ENCODE results near the gene KCND2.

Gene KCND2

DNA sequence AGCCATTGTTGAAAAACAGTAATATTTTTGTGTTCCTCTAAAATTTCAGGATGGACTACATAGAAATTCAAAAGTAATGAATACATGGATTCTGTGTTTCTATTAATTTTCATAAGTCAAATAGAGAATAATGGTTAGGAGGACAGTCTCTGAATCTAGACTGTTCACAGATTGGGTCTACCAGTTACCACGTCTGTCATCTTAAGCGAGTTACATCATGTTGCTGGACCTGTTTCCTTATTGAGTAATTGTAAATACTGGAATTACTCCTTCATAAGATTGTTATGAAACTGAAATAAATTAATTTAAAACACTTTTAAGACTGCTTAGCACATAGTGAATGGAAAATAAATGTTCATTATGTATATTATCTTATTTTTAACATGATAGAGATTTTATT is 172.3 kb downstream of the KCND2 start:
- no peaks in the 10 kb centered on the region for H4K20me1 ChIP-seq (ENCODE audit: insufficient read depth, low read length)
- no peak overlapping the region for H3K4me2 ChIP-seq (ENCODE audit: low read length)
- TF ChIP-seq, protein P1, sequence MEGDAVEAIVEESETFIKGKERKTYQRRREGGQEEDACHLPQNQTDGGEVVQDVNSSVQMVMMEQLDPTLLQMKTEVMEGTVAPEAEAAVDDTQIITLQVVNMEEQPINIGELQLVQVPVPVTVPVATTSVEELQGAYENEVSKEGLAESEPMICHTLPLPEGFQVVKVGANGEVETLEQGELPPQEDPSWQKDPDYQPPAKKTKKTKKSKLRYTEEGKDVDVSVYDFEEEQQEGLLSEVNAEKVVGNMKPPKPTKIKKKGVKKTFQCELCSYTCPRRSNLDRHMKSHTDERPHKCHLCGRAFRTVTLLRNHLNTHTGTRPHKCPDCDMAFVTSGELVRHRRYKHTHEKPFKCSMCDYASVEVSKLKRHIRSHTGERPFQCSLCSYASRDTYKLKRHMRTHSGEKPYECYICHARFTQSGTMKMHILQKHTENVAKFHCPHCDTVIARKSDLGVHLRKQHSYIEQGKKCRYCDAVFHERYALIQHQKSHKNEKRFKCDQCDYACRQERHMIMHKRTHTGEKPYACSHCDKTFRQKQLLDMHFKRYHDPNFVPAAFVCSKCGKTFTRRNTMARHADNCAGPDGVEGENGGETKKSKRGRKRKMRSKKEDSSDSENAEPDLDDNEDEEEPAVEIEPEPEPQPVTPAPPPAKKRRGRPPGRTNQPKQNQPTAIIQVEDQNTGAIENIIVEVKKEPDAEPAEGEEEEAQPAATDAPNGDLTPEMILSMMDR (IDR thresholded peaks at IDR 0.05; ENCODE audit: low read length): no peak
- no peak for TF ChIP-seq EZH2 (IDR thresholded peaks at IDR 0.05; ENCODE audit: borderline replicate concordance, low read length)

DNA sequence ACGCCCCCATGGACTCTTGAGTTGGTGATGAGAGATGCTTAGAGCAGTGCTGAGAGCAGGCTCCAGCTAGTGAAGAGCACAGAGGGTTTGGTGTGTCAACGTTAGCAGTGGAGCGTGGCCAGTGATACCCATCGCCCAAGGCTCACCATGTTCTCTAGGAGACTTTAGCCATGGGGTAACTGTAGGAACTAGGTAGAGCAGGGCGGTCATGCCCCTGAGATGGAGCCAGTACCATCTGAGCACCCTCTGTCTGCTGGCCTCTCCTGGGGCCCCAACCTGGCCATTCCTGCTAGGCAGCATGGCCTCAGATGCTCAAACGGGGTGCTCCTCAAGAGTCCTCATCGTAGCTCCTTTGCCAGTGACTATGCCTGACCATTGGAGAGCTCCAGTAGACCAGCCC is 179.7 kb downstream of the KCND2 start:
- no peak overlapping the region for H3K27ac ChIP-seq (ENCODE audit: low read depth, low read length, poor library complexity, severe bottlenecking)
- no peaks in the 10 kb centered on the region for H4K20me1 ChIP-seq (ENCODE audit: insufficient read depth, low read length)
- TF ChIP-seq, protein P1 (IDR thresholded peaks at IDR 0.05; ENCODE audit: low read length): no peak
- no peak for TF ChIP-seq EZH2 (IDR thresholded peaks at IDR 0.05; ENCODE audit: borderline replicate concordance, low read length)
- H3K9me3 ChIP-seq (ENCODE audit: low read length): no peaks in the 10 kb centered on the region
- H2AFZ ChIP-seq (ENCODE audit: low read length): no peak overlapping the region
- H3K4me2 ChIP-seq (ENCODE audit: low read length): no peak overlapping the region
- no peaks in the 10 kb centered on the region for H3K9me2 ChIP-seq (ENCODE audit: low read depth, low read length)
- no peak overlapping the region for H3K4me3 ChIP-seq (ENCODE audit: low read depth, low read length, poor library complexity, severe bottlenecking)
- no peaks in the 10 kb centered on the region for H3K27me3 ChIP-seq (ENCODE audit: insufficient read depth, low read length)
- H3F3A ChIP-seq (ENCODE audit: insufficient read depth, low read length): no peaks in the 10 kb centered on the region
- H3K79me2 ChIP-seq (ENCODE audit: insufficient read depth, low read length): no peaks in the 10 kb centered on the region
- no peak overlapping the region for H3K9ac ChIP-seq (ENCODE audit: low read length)
- no peaks in the 10 kb centered on the region for H3K36me3 ChIP-seq (ENCODE audit: insufficient read depth, low read length)
- no peaks in the 10 kb centered on the region for H3K4me1 ChIP-seq (ENCODE audit: insufficient read depth, low read length, severe bottlenecking)

More for the DNA sequence above, 172.3 kb downstream of the KCND2 start:
- Histone ChIP-seq H3K4me3 (ENCODE audit: low read depth, low read length, poor library complexity, severe bottlenecking) (no peak overlapping the region), H3K4me1 (ENCODE audit: insufficient read depth, low read length, severe bottlenecking) (no peaks in the 10 kb centered on the region), H2AFZ (ENCODE audit: low read length) (no peak overlapping the region), H3K27ac (ENCODE audit: low read depth, low read length, poor library complexity, severe bottlenecking) (no peak overlapping the region), H3K9me3 (ENCODE audit: low read length) (no peaks in the 10 kb centered on the region), H3K9me2 (ENCODE audit: low read depth, low read length) (no peaks in the 10 kb centered on the region), H3F3A (ENCODE audit: insufficient read depth, low read length) (no peaks in the 10 kb centered on the region), H3K9ac (ENCODE audit: low read length) (no peak overlapping the region), H3K27me3 (ENCODE audit: insufficient read depth, low read length) (no peaks in the 10 kb centered on the region), H3K79me2 (ENCODE audit: insufficient read depth, low read length) (no peaks in the 10 kb centered on the region), H3K36me3 (ENCODE audit: insufficient read depth, low read length) (no peaks in the 10 kb centered on the region)

DNA sequence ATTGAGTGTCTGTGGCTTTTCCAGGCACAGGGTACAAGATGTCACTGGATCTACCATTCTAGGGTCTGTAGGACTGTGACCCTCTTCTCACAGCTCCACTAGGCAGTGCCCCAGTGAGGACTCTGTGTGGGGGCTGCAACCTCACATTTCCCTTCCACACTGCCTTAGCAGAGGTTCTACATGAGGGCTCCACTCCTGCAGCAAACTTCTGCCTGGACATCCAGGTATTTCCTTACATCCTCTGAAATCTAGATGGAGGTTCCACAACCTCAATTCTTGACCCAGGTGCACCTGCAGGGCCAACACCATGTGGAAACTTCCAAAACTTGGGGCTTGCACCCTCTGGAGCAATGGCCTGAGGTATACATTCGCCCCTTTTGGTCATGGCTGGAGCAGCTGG is 183.7 kb downstream of the KCND2 start:
- Histone ChIP-seq H3K79me2 (ENCODE audit: insufficient read depth, low read length) (no peaks in the 10 kb centered on the region), H2AFZ (ENCODE audit: low read length) (no peak overlapping the region), H3K9ac (ENCODE audit: low read length) (no peak overlapping the region), H3K4me2 (ENCODE audit: low read length) (no peak overlapping the region), H3K9me3 (ENCODE audit: low read length) (no peaks in the 10 kb centered on the region), H3K4me1 (ENCODE audit: insufficient read depth, low read length, severe bottlenecking) (no peaks in the 10 kb centered on the region), H3K27me3 (ENCODE audit: insufficient read depth, low read length) (no peaks in the 10 kb centered on the region), H4K20me1 (ENCODE audit: insufficient read depth, low read length) (no peaks in the 10 kb centered on the region), H3K9me2 (ENCODE audit: low read depth, low read length) (no peaks in the 10 kb centered on the region), H3K36me3 (ENCODE audit: insufficient read depth, low read length) (no peaks in the 10 kb centered on the region), H3F3A (ENCODE audit: insufficient read depth, low read length) (no peaks in the 10 kb centered on the region), H3K4me3 (ENCODE audit: low read depth, low read length, poor library complexity, severe bottlenecking) (no peak overlapping the region), H3K27ac (ENCODE audit: low read depth, low read length, poor library complexity, severe bottlenecking) (no peak overlapping the region)
- TF ChIP-seq, protein P1 (IDR thresholded peaks at IDR 0.05; ENCODE audit: low read length): no peak
- TF ChIP-seq EZH2 (IDR thresholded peaks at IDR 0.05; ENCODE audit: borderline replicate concordance, low read length): no peak
